ENCODE measurements around the gene ADORA1.

The ADORA1 gene

DNA sequence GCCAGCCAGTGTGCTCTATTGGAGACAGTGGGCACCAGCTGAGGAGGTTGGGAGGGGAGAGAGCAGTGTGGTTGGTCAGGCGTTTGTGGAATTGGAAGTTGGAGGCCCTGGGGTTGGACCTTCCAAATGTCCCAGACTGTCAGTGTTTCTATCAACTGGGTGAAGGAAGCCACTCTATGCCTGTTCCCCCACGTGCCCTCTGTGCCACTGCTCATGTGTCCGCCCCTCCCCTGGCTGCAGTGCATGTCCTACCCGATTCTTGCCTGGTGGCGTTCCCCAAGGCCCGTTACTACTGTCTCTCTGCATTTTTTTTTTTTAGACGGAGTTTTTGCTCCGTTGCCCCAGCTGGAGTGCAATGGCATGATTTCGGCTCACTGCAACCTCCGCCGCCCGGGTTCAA is 21.1 kb downstream of the ADORA1 start:
- no peak overlapping the region for H3K4me3 ChIP-seq (replicated peaks; ENCODE audit: insufficient read depth, low read length)
- no peaks in the 10 kb centered on the region for H3K27me3 ChIP-seq (ENCODE audit: insufficient read depth, poor library complexity, severe bottlenecking)
- no peak for TF ChIP-seq POLR2AphosphoS5 (IDR thresholded peaks at IDR 0.05; ENCODE audit: low read depth)
- TF ChIP-seq REST (IDR thresholded peaks at IDR 0.05; ENCODE audit: insufficient replicate concordance, low read depth), result no peak
- no peak for DNase-seq (ENCODE audit: low read depth in 1 of 2, low spot score in 1 of 2)
- no peak overlapping the region for H3K27ac ChIP-seq (replicated peaks)

DNA sequence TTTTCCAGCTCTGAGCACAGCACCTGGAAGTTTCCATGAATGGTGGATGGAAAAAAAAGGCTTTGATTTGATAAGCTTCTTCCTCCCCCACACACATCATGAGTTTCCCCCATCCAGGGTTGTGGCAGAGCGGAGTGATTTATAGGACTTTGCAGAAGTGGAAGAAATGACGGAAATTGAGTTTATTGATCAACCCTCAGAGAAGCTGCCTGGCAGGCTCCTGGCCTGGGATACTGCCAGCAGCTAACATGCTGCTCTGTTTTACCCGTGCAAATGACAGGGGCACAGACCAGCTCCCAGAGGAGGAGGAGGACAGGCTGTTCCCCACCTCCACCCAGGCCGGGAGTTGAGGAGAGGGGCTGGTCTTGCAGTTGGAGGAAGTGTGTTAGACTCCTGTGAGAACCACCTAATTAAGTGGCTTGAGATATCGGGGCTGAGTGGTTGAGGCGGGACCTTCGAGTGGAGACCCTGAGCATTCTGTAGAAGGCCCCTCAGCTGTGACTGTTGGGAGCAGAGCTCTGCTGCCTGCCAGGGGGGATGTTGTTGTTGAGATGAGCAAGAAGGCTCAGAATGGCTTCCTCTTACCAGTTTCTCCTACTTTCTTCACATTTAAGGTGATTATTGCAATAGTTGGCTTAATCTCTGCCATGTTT is 21.8 kb downstream of the ADORA1 start:
- Histone ChIP-seq H3K27me3 (ENCODE audit: insufficient read depth, poor library complexity, severe bottlenecking) (no peaks in the 10 kb centered on the region), H3K27ac (replicated peaks) (no peak overlapping the region), H3K4me3 (replicated peaks; ENCODE audit: insufficient read depth, low read length) (no peak overlapping the region)
- no peak for TF ChIP-seq GABPA (IDR thresholded peaks at IDR 0.05; ENCODE audit: low read depth)
- no peak for TF ChIP-seq REST (IDR thresholded peaks at IDR 0.05; ENCODE audit: insufficient replicate concordance, low read depth)
- TF ChIP-seq SPI1 (IDR thresholded peaks at IDR 0.05; ENCODE audit: borderline replicate concordance, low read depth), result no peak
- DNase-seq (ENCODE audit: low read depth in 1 of 2, low spot score in 1 of 2), result no peak

- no peak for DNase-seq (ENCODE audit: low read depth in 1 of 2, low spot score in 1 of 2)
- TF ChIP-seq GABPA (IDR thresholded peaks at IDR 0.05; ENCODE audit: low read depth), result no peak
- TF ChIP-seq REST (IDR thresholded peaks at IDR 0.05; ENCODE audit: insufficient replicate concordance, low read depth), result no peak
- no peak for TF ChIP-seq SPI1 (IDR thresholded peaks at IDR 0.05; ENCODE audit: borderline replicate concordance, low read depth)
- no peak for TF ChIP-seq CTCF (IDR thresholded peaks at IDR 0.05; ENCODE audit: insufficient read depth, low read length)
- TF ChIP-seq POLR2AphosphoS5 (IDR thresholded peaks at IDR 0.05; ENCODE audit: low read depth), result no peak
- H3K4me3 ChIP-seq (replicated peaks; ENCODE audit: insufficient read depth, low read length), result no peak overlapping the region
- H3K27me3 ChIP-seq (ENCODE audit: insufficient read depth, poor library complexity, severe bottlenecking), result no peaks in the 10 kb centered on the region
- no peak overlapping the region for H3K27ac ChIP-seq (replicated peaks)
Measured at GRCh38 chr1:203150511-203151297, 23.2 kb downstream of the ADORA1 start.
